Spinal cord (tissue), 10 donors: ENCODE measurements around the gene LPAR3. TPM values are rescaled to one million over a fixed set of nuclear protein-coding genes. Genes with fewer than 3 reads are reported as not detected.

Source experiments
- DNase-seq, 6 donors: peaks; one replicate each; pipeline versions ENCODE4 v3.0.0 to v3.0.0-alpha.2; 2013 to 2015; ENCODE audit warnings: low spot score in 6 of 6, low read depth in 4 of 6
- H3K27ac ChIP-seq: one replicate; pipeline ENCODE4 v1.5.1; 2013; ENCODE audit warnings: low read depth, low read length, control low read depth
- H3K27me3 ChIP-seq: one replicate; pipeline ENCODE4 v1.6.1; 2013; ENCODE audit warnings: low read length; ENCODE audit not compliant: control insufficient read depth, insufficient read depth
- H3K36me3 ChIP-seq: one replicate; pipeline ENCODE4 v1.6.1; 2013; ENCODE audit warnings: low read length; ENCODE audit not compliant: control insufficient read depth, insufficient read depth
- H3K4me1 ChIP-seq: one replicate; pipeline ENCODE4 v1.6.1; 2013; ENCODE audit warnings: low read length; ENCODE audit not compliant: control insufficient read depth, insufficient read depth
- H3K4me3 ChIP-seq: one replicate; pipeline ENCODE4 v1.5.1; 2013; ENCODE audit warnings: low read depth, low read length, control low read depth
- H3K9me3 ChIP-seq: one replicate; pipeline ENCODE4 v1.6.1; 2013; ENCODE audit warnings: low read length; ENCODE audit not compliant: control insufficient read depth, insufficient read depth
- WGBS: methylation state at CpG from one replicate; pipeline ENCODE4 v1.1.5; 2013; ENCODE audit warnings: missing lambda C conversion rate; ENCODE audit not compliant: insufficient coverage; 5-methylcytosine and 5-hydroxymethylcytosine counted together
- long read RNA-seq, 4 donors: transcript quantifications; one replicate each; lab custom pipeline, GENCODE V29; 2026
- polyA plus RNA-seq, 2 donors: library from polyadenylated mRNA; unstranded; fragments of 120-200 nt; gene quantifications; one replicate each; pipeline ENCODE4 v1.2.1, GENCODE V29; 2013; ENCODE audit not compliant: insufficient read length in 2 of 2
- total RNA-seq, 2 donors: library from RNA; depleted of rRNA in 1 of 2; stranded (reverse); fragments of 120-200 nt in 1 of 2; fragments of >200 nt in 1 of 2; gene quantifications; one replicate each; pipeline versions ENCODE4 v1.2.3 to v1.2.4, GENCODE V29; 2013 to 2014
- donor health status: healthy.

Gene LPAR3
- 10 to 100 TPM; 14.1 to 17.6 TPM for total RNA-seq
- 1 to 10 TPM in 1 of 2 donors, under 1 TPM in 1; 0.76 to 2.6 TPM for polyA plus RNA-seq
- long read RNA-seq, donor 1, partial matches to known transcripts = 0 of 1 reads
- long read RNA-seq, donor 1, other reads (novel, unspliced or antisense) = 0 of 1 reads
- long read RNA-seq, donor 2 = 0 reads
- long read RNA-seq, donor 3 = 0 reads
- long read RNA-seq, donor 4, partial matches to known transcripts = 0 of 1 reads
- long read RNA-seq, donor 4, other reads (novel, unspliced or antisense) = 0 of 1 reads

- Histone ChIP-seq H3K27me3 (peaks cover 19% of the 10 kb centered on the region), H3K4me1 (peaks cover 12% of the 10 kb centered on the region), H3K4me3 (peak within 1 kb of the TSS; percentile 33), H3K36me3 (no peaks in the 10 kb centered on the region), H3K27ac (no peak within 1 kb of the TSS), H3K9me3 (no peaks in the 10 kb centered on the region)
- under 1% methylated on average over 90 of the region's 93 CpGs for WGBS
- DNase-seq = peak in 3 of 6 donors; percentile 5 to 52 (median 46)
These were observed at the start of gene LPAR3 for GRCh38 chr1:84892705-84893618. LPAR3 (minus strand) TSS chr1:84893206; CDS start chr1:84866120, 27,086 bp downstream.

GRCh38 chr1:84941843-84942242 lies 48.8 kb upstream of the LPAR3 start:
- Histone ChIP-seq H3K4me3 (no peak overlapping the region), H3K36me3 (no peaks in the 10 kb centered on the region), H3K27ac (no peak overlapping the region), H3K27me3 (no peaks in the 10 kb centered on the region), H3K4me1 (no peaks in the 10 kb centered on the region), H3K9me3 (no peaks in the 10 kb centered on the region)
- 100% methylated on average over 1 of the region's 1 CpG for WGBS
- DNase-seq = no peak

DNA sequence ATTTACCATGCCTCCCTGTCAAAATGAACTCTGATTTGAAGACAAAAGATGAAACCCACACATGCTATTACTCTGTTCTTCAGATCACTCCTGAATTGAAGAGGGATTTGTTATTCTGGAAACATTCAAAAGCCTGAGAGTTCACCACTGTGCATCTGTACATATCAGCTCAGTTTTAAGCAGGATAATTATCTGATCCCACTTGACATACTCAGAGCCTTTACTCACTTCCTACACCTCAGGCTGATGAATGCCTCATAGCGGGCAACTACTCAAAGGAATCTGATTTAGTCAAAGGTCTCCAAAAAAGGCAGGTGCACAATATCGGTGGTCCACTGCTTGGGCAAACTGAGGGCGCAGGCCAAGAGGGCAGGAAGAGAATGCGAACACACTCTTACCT lies 47.5 kb upstream of the LPAR3 start:
- Histone ChIP-seq H3K4me1 (no peaks in the 10 kb centered on the region), H3K36me3 (no peaks in the 10 kb centered on the region), H3K27ac (no peak overlapping the region), H3K9me3 (no peaks in the 10 kb centered on the region), H3K27me3 (no peaks in the 10 kb centered on the region), H3K4me3 (no peak overlapping the region)
- WGBS = 87% methylated on average over 4 of the region's 4 CpGs
- no peak for DNase-seq

- Histone ChIP-seq H3K4me3 (no peak overlapping the region), H3K27me3 (no peaks in the 10 kb centered on the region), H3K4me1 (no peaks in the 10 kb centered on the region), H3K36me3 (no peaks in the 10 kb centered on the region), H3K27ac (no peak overlapping the region), H3K9me3 (no peaks in the 10 kb centered on the region)
- DNase-seq = no peak
- WGBS = 98% methylated on average over 11 of the region's 11 CpGs
These were observed 46.8 kb upstream of the LPAR3 start for GRCh38 chr1:84939761-84940160.

DNA sequence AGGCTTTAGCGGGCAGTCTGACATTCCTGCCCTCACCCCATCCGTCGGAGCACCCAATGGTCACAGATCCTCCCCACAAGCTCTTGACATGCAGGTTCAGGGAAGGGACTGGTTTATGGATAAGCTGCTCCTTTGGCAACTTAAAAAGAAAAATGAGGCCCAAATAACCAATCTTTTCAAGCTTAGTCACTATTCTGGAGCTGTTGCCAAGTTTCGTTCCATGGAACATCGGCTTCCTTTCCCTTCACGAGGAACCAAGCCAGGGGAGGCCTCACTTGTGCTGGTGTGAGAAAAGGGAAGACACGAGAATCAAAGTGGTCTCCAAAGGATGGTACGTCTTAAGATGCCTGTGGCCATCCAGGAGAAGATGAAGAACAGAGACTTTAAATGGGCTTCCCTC lies 46.1 kb upstream of the LPAR3 start:
- WGBS = 82% methylated on average over 5 of the region's 8 CpGs
- Histone ChIP-seq H3K36me3 (no peaks in the 10 kb centered on the region), H3K4me3 (no peak overlapping the region), H3K27ac (no peak overlapping the region), H3K4me1 (no peaks in the 10 kb centered on the region), H3K27me3 (no peaks in the 10 kb centered on the region), H3K9me3 (no peaks in the 10 kb centered on the region)
- no peak for DNase-seq

- Histone ChIP-seq H3K36me3 (no peaks in the 10 kb centered on the region), H3K27ac (no peak overlapping the region), H3K9me3 (no peaks in the 10 kb centered on the region), H3K27me3 (no peaks in the 10 kb centered on the region), H3K4me1 (no peaks in the 10 kb centered on the region), H3K4me3 (no peak overlapping the region)
- 0% methylated on average over 3 of the region's 5 CpGs for WGBS
- peak; percentile 56 to 96 (median 75) for DNase-seq
These were observed 43.3 kb upstream of the LPAR3 start for GRCh38 chr1:84936116-84936810.

- no CpG with 5 or more reads among the region's 7 CpGs for WGBS
- DNase-seq = no peak
- Histone ChIP-seq H3K4me3 (no peak overlapping the region), H3K4me1 (no peaks in the 10 kb centered on the region), H3K27ac (no peak overlapping the region), H3K27me3 (no peaks in the 10 kb centered on the region), H3K9me3 (no peaks in the 10 kb centered on the region), H3K36me3 (no peaks in the 10 kb centered on the region)
These were observed 40.1 kb upstream of the LPAR3 start for GRCh38 chr1:84933011-84933611.

GRCh38 chr1:84930831-84931230 lies 37.8 kb upstream of the LPAR3 start:
- Histone ChIP-seq H3K27ac (no peak overlapping the region), H3K27me3 (no peaks in the 10 kb centered on the region), H3K9me3 (no peaks in the 10 kb centered on the region), H3K4me3 (no peak overlapping the region), H3K36me3 (no peaks in the 10 kb centered on the region), H3K4me1 (no peaks in the 10 kb centered on the region)
- no peak for DNase-seq
- WGBS = 88% methylated on average over 1 of the region's 2 CpGs

GRCh38 chr1:84930329-84930728 lies 37.3 kb upstream of the LPAR3 start:
- DNase-seq = no peak
- H3K4me3 ChIP-seq = no peak overlapping the region
- WGBS = 94% methylated on average over 3 of the region's 4 CpGs
- H3K36me3 ChIP-seq = no peaks in the 10 kb centered on the region
- no peaks in the 10 kb centered on the region for H3K9me3 ChIP-seq
- H3K4me1 ChIP-seq = no peaks in the 10 kb centered on the region
- no peaks in the 10 kb centered on the region for H3K27me3 ChIP-seq
- no peak overlapping the region for H3K27ac ChIP-seq
